NCI-H1092 (cell line): ENCODE measurements around the gene AHCYL2.
"Not testable (repeated sequence)": the region's sequence is repeated elsewhere in the genome, so short reads cannot be mapped to it uniquely, and the experiment has no call there.

Experiments
- DNase-seq: peaks from one replicate; lab custom pipeline; 2025; lab: John Stamatoyannopoulos, UW

The AHCYL2 gene

DNA sequence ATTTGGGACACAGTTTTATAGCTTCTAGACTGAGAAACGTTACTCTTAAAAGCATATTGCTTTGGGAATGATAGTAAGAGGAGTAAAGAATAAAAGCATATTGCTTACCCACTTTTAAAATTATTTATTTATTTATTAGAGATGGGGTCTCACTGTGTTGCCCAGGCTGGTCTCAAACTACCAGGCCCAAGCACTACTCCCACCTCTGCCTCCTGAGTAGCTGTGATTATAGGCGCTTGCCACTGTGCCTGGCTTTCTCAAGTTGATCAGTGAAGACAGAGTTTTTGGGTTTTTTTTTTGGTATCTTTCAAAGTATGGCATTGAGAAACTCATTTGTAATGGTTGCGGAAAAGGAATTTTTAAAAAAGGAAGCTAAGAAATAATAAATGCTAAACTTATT lies 68.0 kb downstream of the AHCYL2 start:
- DNase-seq = no peak

DNA sequence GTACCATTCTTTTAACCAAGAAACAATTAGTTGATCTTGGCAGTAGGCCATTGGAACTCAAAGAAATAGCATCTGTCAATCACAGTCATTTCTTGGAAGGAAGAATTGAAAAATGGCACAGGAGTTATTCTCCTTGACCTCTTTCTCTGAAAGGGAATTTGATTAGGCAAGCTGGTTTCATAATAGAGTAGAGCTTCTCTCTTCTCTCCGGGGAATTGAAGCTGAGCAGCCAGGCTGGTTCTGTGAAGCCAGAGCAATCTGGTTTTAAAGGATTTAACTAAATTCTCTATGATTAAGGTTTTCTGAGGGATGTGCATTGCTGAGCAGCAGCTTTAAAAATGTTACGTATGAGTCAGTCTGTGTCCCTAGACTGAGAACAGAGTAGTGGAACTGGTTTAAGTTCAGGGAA lies 70.2 kb downstream of the AHCYL2 start:
- no peak for DNase-seq

DNA sequence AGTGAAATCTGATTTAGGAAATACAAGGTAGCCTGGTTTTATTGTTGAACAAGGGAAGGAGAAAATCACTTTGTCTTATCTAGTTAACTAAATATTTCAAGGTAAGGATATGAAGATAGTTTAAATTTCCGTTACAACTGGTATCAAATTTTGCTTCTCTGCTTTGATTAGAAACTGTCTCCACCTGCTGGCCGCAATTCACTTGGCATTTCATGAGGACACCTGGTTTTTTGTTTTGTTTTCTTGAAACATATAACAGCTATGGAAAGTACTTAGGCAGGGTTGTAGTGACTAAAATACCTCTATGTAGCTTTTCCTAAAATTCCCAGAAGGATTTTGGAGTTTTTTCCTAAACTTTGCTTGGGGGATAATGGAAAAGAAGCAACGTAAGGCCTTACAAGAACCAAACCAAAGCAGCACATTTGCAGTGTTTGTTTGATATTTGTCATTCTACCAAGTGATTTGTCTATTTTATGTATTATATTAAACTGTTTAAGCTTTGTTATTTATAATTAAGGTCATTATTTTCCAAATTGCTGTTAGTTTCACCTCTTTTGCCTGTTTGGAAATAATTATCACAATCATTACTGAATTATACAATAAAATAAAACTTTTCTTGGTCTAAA lies 73.6 kb downstream of the AHCYL2 start:
- DNase-seq = peak; percentile 32

DNA sequence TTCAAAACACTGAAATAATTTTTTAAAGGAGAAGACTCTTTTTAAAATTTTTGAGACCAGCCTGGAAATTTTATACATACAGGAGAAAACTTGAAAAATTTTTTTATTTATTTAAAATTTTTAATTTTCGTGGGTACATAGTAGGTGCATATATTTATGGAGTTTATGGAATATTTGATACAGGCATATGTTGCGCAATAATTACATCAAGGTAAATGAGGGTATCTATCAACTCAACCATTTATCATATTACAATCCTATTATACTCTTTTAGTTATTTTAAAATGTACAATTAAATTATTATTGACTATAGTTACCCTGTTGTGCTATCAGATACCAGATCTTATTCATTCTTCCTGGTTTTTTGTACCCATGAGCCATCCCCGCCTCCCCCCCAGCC lies 75.1 kb downstream of the AHCYL2 start:
- no peak for DNase-seq

DNA sequence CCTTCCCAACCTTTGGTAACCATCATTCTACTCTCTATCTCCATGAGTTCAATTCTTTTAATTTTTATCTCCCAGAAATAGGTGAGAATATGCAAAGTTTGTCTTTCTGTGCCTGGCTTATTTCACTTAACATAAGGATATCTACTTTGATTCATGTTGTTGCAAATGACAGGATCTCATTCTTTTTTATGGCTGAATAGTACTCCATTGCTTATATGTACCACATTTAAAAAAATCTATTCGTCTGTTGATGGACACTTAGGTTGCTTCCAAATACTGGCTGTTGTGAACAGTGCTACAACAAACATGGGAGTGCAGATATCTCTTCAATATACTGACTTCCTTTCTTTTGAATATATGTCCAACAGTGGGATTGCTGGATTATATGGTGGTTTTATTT lies 75.5 kb downstream of the AHCYL2 start:
- DNase-seq = not testable (repeated sequence)

DNA sequence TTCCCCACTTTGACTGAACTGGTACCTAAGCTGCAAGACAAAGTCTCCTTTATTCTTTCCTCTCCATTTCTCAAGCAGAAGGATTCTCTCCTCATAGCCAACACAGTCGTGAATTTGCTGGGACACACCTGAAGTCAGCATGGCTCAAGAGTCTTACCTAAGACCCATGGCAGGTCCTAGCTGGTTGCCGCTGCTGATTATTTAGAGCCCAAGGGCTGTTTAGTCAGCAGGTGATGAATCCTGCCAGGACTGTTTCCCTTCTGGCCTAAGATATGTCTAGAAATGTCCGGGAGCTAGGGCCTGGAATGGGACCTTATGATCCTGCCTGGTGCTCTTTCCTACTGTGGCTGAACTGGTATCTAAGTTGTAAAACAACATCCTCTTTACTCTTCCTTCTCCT lies 82.8 kb downstream of the AHCYL2 start:
- DNase-seq = no peak

DNA sequence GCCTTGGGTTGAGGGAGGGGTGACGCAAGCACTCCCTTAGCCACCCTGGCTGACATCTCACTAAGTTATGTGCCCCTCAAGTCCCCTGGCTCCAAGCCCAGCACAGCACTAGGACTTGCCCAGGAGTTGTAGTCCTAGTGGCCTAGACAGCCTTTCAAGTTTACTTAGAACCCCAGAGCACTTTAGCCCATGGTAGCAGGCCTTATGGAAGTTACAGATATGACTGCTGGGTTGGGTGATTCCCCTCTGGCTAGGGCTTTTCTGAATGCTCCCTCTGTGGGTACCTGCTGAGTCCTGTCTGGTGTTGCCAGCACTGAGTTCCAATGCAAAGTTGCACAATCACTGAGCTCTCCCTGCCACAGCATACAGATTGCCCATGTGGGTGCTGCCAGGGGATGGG lies 83.2 kb downstream of the AHCYL2 start:
- DNase-seq = no peak

DNA sequence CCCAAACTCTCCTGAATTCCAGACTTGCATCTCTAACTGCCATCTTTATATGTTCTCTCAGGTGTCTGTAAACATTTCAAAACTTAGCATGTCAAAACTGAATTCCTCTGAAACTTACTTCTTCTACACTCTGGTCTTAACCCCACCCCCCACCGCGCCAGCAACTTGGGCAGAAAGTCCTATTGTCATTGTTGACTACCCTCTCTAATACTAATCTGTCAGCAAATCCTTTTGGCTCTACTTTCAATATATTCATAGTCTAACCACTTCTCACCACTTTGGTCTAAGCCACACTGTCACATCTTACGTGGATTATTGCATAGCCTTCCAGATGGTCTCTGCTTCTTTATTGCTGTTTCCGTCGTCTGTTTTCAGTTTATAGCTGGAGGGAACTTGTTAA lies 86.6 kb downstream of the AHCYL2 start:
- no peak for DNase-seq

DNA sequence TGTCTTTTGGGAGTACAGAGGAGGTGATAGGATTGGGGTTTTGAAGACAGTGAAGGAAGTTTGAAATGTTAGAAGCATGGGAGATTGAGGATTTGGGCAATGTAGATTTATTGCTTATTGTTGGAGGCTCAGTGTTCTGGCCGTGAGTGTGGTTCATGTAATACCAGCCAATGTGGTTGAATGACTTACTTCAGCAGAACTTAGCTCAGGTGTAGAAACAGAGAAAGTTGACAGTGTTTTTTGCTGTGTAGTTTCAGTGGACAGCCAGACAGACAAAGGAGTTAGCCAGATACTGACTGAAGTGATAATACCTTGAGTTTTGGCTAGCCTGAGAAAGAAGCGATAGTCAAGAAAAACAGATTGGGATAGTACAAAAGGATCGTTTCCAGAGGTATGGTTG lies 88.5 kb downstream of the AHCYL2 start:
- DNase-seq = no peak

DNA sequence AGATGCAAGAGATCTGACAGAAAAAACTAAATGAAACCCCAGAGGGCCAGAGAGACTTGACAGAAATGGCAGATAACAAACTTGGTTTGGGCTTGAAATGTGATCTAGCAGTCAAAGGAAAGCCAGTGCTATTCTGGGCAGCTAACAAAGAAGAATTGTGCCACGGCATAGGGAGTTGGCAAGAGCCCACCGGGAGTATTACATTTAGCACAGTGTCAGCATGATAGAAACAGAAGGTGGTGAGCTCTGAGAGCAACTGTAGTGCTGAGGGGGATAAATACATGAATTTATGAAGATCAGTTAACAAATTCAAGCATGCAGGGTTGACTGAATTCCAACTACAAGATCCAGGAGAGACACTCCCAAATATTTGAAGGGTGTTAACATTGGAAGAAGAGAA lies 91.1 kb downstream of the AHCYL2 start:
- DNase-seq = no peak

DNA sequence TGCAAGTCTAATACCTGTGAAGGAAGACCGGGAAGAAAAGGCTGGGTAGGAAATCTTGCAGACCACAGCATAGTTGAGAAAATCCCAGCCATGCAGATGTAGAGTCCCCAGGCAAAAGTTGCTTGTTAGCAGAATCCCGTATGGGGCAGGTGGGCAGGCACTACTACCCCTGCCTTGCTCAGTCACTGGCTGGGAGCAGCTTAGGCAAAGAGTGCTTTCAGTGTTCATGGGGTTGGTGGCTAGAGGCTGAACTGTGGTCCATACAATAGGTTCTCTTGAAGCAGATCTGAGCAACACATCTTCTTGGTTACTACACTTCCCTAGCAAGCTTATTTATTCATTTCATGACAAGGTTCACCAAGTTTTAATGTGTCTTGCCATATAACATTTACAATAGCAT lies 92.6 kb downstream of the AHCYL2 start:
- DNase-seq = no peak

DNA sequence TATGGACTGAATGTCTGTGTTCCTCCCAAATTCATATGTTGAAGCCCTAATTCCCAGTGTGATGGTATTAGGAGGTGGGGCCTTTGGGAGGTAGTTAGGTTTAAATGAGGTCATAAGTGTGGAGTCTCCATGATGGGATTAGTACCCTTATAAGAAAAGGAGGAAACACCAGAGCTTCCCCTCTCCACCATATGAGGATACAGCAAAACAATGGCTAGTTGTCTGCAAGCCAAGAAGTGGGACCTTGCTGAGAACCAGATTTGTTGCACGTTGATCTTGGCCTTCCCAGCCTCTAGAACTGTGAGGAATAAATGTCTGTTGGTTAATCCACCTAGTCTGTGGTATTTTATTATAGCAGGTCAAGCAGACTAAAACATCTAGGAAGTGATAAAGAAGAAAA lies 102.2 kb downstream of the AHCYL2 start:
- no peak for DNase-seq

DNA sequence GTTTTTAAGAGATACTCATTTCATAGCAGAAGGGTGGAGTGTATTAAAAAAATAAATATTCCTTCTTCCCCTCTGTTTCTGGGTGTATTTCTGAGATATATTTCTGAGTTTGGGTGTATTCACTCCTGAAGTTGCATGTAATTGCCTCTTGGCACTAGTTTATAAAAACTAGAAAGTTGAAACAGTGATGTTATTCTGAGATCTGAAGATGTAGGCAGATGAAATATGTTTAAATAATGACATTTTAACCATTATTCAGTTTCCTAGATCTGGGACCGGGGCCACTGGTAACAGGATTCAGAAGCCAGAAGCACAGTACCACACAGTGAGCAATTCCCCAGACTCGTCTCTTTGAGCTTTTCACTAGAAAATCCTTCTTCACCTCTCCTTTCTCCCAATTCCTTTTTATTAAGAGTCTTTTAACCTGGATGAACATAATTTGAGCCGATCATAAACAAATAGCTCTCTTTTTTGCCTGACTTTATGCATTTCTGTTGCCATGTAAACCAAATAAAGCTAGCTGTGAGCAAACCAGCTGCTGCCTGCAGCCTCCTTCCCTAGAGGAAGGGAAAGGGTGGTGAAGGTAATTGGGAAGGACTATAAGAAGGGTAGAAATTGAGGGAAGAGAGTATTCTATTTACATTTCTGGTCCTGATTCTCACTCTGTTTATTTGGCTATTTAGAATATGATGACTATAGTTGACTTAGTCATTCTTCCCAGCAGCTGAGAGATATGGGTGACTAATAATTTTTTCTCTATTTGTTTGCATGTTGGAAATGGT lies 107.6 kb downstream of the AHCYL2 start:
- DNase-seq = no peak

DNA sequence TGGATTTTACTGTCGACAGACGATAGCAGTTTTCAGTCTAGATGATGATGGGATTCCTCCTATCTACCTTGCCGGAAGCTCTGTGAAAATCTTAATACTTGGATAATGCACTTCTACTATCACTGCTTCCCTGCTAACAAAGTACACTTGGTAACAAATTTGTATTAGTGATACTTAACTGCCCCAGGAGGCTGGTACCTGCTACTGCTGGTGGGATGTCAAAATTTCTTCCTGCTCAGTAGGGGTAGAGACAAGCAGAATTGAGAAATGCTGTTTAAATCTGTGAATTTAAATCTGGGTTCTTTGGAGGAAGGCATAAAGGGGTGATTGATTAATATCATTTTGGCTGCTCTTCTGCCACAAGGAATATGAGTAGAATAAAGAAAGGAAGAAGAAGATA lies 109.6 kb downstream of the AHCYL2 start:
- DNase-seq = no peak

DNA sequence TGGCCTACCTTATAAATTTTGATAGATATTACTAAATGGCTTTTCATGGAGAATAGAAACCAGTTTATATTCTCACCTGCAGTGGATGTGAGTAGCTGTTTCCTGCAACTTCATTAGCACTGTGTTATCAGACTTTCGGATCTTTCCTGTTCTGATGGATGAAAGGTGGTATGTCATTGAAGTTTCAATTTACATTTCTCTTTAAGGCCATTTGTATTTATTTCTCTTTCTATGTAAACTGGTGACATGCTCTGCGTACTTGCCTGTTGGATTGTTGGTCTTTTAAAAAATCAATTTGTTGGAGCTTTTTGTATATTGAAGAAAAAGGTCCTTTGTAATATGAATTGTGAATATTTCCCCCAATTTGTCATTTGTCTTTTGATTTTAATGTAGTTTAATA lies 113.6 kb downstream of the AHCYL2 start:
- DNase-seq = no peak

DNA sequence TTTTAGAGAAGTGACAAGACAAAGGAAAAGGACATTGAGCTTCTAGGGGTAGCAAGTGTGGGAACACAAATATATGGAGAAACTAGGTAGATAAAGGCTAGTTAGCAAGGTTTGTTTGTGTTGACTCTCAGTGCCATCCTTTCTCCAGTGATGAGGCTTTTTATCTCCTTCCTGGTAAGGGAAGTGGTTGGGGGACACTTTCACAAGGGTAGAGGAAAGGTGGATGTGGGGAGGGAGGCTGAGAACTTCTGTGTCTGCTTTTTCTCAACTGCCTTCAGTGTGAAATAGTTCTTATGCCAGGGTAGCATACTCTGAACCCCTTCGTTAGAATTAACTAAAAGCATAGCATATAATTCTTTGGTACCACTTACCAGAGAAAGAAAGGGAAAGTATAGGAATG lies 116.4 kb downstream of the AHCYL2 start:
- DNase-seq = no peak

DNA sequence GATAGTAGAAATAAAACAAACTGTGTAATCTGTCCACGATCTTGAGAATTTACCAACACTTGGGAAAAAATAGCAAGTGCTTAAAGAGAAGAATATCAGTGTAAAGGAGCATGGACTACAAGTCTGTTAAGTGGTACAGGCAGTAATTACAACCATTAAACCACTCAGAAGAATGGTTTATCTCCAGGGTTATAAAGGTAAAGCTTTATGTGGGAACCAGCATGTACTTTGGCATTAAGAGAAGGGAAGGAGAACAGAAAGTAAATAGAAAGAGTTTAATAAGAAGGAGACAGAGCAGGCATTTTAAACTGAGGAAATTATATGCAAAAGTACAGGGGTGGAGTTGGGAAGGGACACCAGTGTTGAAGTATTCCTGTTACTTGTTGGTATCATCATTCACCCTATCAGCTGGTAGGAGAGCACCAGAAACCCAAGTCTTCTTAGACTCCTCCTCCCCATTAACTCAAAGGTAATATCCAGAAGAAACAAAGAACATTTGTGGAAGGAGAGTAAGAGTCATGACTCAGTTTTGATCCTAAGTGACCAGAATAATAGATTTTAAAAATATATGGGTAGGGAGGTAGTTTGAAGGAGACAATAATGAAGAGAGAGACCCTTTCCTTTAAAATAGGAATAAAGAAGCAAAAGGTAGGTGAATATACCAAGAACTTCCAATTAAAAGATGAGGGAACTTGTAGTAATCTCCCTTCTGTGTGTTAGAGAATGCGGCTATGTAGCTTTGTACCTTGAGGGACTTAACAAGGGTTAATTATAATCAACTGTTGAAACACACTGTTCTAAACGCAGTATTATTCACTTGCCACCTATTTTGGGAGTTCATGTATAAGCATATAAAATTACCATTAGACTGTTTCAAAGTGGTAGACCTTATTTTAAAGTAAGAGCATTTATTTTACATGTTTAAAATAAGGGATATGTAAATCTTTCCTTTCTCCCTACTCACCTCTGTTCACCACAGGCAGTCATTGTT lies 117.3 kb downstream of the AHCYL2 start:
- no peak for DNase-seq

DNA sequence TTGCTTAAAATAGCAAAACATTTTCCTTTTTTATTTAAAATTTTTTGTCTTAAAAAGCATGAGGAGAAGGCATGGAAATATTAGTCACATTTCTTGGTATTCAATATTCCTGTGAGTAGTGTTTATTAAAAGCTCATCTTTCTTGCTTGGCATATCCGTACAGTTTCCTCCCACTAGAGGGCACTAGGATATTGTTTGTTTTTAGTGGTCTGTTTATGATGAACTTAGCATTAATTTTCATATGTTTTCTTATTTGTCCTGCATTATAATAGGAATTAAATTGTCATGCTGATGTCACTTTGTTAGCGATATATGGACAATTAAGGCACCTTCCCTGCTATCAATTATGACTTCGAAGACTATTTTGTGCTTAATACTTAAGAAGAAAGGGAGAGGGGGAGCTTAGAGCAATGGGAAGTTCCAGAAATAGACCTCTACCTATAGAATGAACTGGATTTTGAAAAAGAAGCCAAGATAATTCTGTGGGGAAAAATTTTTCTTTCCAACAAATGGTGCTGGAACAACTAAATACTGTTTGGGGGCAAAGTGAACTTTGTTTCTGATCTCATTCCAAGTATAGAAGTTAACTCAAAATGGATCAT lies 118.4 kb downstream of the AHCYL2 start:
- DNase-seq = peak; percentile 17

DNA sequence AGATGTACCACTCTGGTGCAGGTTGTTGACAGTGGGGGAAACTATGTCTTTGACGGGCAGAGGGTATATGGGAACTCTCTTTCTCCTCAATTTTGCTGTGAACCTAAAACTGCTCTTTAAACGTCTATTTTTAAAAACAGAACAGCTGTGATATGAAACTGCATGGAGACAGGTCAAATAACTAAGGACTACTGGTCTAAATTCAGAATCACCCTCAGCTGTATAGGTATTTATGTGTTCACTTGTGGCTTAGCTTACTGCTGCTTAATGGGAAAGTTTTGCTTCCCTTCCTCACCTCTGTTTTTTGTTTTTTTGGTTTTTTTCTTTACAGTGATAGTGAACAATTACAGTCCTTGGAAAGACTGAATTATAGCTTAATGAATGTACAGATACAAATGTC lies 122.5 kb downstream of the AHCYL2 start:
- no peak for DNase-seq

DNA sequence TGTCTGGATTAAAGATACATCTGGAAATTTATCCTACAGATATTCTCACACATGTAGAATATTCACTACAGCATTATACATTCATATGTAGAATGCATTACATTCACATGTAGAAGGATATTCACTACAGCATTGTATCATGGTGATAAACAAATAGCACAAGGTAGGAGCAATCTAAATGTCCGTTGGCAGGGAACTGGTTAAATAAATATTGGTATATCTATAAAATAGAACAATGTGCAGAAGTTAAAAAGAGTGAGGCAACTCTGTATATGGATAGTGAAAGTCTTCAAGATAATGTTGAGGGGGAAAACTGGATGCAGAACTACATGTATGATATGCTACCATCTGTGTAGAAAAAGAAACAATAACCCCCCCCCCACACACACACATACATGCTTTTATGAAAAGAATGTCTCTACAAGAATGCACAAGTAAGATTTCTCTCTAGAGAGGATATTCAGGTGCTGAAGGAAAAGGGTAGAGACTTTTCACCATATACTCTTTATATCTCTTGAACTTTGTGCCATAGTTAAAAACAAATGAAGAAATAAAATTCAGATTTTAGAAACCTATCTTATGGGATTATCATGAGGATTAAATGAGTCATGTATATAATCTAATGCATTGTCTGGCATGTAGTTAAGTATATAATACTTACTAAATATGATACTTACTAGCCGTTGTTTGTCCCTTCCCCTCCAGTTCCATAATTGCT lies 123.4 kb downstream of the AHCYL2 start:
- DNase-seq = no peak

DNA sequence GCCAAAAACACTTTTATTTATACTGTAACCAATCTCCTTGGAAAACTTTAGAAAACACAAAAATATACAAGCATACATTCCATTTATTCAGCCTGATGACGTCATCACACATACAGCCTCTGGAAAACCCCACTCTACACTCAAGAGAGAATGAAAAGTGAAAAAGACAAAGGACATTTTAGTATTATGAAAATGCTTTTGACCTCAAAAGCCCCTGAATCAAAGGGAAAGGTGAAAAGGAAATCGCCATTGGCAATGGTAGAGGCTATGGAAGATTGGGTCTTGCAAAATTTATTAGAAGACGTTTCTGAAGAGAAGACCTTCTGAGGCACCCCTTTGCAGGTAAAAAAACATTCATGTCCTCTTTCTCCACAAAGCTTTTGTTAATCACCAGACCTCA lies 126.5 kb downstream of the AHCYL2 start:
- no peak for DNase-seq

DNA sequence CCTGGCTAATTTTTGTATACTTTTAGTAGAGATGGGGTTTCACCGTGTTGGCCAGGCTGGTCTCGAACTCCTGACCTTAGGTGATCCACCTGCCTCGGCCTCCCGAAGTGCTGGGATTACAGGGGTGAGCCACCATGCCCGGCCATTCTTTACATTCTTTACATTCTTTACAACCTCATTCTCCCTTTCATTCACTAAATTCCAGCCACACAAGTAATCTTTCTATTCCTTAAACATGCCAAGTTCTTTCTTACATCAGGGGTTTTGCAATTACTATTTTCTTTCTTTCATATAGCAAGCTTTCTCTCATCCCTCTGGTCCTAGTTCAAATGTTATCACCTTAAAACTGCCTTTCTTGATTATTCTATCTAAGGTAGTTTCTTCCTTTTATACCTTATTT lies 128.3 kb downstream of the AHCYL2 start:
- not testable (repeated sequence) for DNase-seq
